GM03348 (cell line): ENCODE results near the gene WAPL.

Experiments used
- DNase-seq: peaks from one replicate; pipeline ENCODE4 v3.0.0; 2012; ENCODE audit warnings: low spot score

WAPL gene

GRCh38 chr10:86387178-86387794, 134.3 kb downstream of the WAPL start:
- no peak for DNase-seq

- DNase-seq, result no peak
Measured at GRCh38 chr10:86385806-86386205, 135.8 kb downstream of the WAPL start.
